MCF 10A (cell line): ENCODE results near the gene GPANK1. TPM values are rescaled to one million over a fixed set of nuclear protein-coding genes. Genes with fewer than 3 reads are reported as not detected.

ENCODE experiments used
- BruUV-seq: library from RNA; stranded (reverse); fragments of 400-500 nt; replicated peaks from 2 replicates; lab custom pipeline; 2021; lab: Mats Ljungman, UMichigan
- CTCF ChIA-PET: fragments of 300-600 bp; sonication (Branson Sonifier 250); formaldehyde crosslinking; extraction: SDS; loops from one replicate; lab custom pipeline; 2021; ENCODE audit warnings: antibody characterized with exemption, inconsistent platforms; lab: Yijun Ruan, JAX
- POLR2A ChIA-PET: fragments of 300-600, 350-650 bp; sonication (Branson Sonifier 250); formaldehyde crosslinking; extraction: SDS; loops from one replicate; lab custom pipeline; 2020; ENCODE audit warnings: antibody characterized with exemption, inconsistent platforms; lab: Yijun Ruan, JAX
- DNase-seq: peaks from one replicate; pipeline ENCODE4 v3.0.0-alpha.2; 2018; ENCODE audit not compliant: unreplicated experiment
- H3K27ac Mint-ChIP-seq: one replicate; pipeline ENCODE4 v1.8.0; 2022; ENCODE audit warnings: mild to moderate bottlenecking, low read depth, mixed read lengths; ENCODE audit not compliant: unreplicated experiment
- H3K27me3 Mint-ChIP-seq: one replicate; pipeline ENCODE4 v1.8.0; 2022; ENCODE audit warnings: mixed read lengths; ENCODE audit not compliant: insufficient read depth, unreplicated experiment
- H3K36me3 Mint-ChIP-seq: one replicate; pipeline ENCODE4 v1.8.0; 2022; ENCODE audit warnings: mild to moderate bottlenecking, moderate library complexity, mixed read lengths; ENCODE audit not compliant: insufficient read depth, unreplicated experiment
- H3K4me1 Mint-ChIP-seq: one replicate; pipeline ENCODE4 v1.8.0; 2022; ENCODE audit warnings: mixed read lengths; ENCODE audit not compliant: insufficient read depth, unreplicated experiment
- H3K4me3 Mint-ChIP-seq: one replicate; pipeline ENCODE4 v1.8.0; 2022; ENCODE audit warnings: mild to moderate bottlenecking, moderate library complexity, mixed read lengths; ENCODE audit not compliant: unreplicated experiment
- H3K9me3 Mint-ChIP-seq: one replicate; pipeline ENCODE4 v1.8.0; 2022; ENCODE audit warnings: mixed read lengths; ENCODE audit not compliant: unreplicated experiment
- CTCF ChIP-seq: fragments of 200-600 bp; IDR thresholded peaks from one replicate; pipeline ENCODE4 v1.8.0; 2022; ENCODE audit warnings: antibody characterized with exemption, mild to moderate bottlenecking; ENCODE audit not compliant: unreplicated experiment
- intact Hi-C: fragments of 100-400 bp; cut with micrococcal nuclease; formaldehyde crosslinking; loops from 2 replicates; pipeline ENCODE4 v1.14.1; 2022
- total RNA-seq: library from RNA; stranded (reverse); gene quantifications from 2 replicates; pipeline ENCODE4 v1.2.3, GENCODE V29; 2022

GPANK1 gene
- total RNA-seq, 1 experiment from 2014 or later, result 13.0 TPM

GRCh38 chr6:31617010-31617409 is 47.8 kb downstream of the GPANK1 start:
- CTCF ChIA-PET, result interaction anchor here (0.5 to 1.0 kb wide), 4 partner anchors 15 to 895 kb away, joined by 3 to 5 read pairs (median 3); no protein-coding TSS in a partner anchor
- no TSS peak for BruUV-seq
- no peak for DNase-seq
- peaks cover 7% of the 10 kb centered on the region for H3K4me1 Mint-ChIP-seq
- H3K27me3 Mint-ChIP-seq, result no peaks in the 10 kb centered on the region
- TF ChIP-seq CTCF, result no peak
- H3K27ac Mint-ChIP-seq, result no peak overlapping the region
- no peak overlapping the region for H3K4me3 Mint-ChIP-seq
- H3K9me3 Mint-ChIP-seq, result no peaks in the 10 kb centered on the region
- intact Hi-C loops, result no loop called here
- H3K36me3 Mint-ChIP-seq, result peaks cover 7% of the 10 kb centered on the region
- POLR2A ChIA-PET, result no interaction called here

GRCh38 chr6:31615748-31616147 is 49.0 kb downstream of the GPANK1 start:
- BruUV-seq, result no TSS peak
- ChIA-PET POLR2A (interaction anchor here (0.7 kb wide), 1 partner anchor 495 kb away, joined by 3 read pairs; no protein-coding TSS in a partner anchor), CTCF (interaction anchor here (1.4 kb wide), 1 partner anchor 17 kb away, joined by 6 read pairs; no protein-coding TSS in a partner anchor)
- no peak for TF ChIP-seq CTCF
- intact Hi-C loops, result no loop called here
- Mint-ChIP-seq H3K4me1 (no peaks in the 10 kb centered on the region), H3K27me3 (no peaks in the 10 kb centered on the region), H3K27ac (no peak overlapping the region), H3K9me3 (no peaks in the 10 kb centered on the region), H3K36me3 (no peaks in the 10 kb centered on the region), H3K4me3 (no peak overlapping the region)
- no peak for DNase-seq

- BruUV-seq, result no TSS peak
- no peak within 1 kb of the TSS for H3K27ac Mint-ChIP-seq
- intact Hi-C loops, result no loop called here
- H3K36me3 Mint-ChIP-seq, result no peaks in the 10 kb centered on the region
- no peak for DNase-seq
- no peaks in the 10 kb centered on the region for H3K27me3 Mint-ChIP-seq
- TF ChIP-seq CTCF, result no peak
- H3K4me1 Mint-ChIP-seq, result no peaks in the 10 kb centered on the region
- POLR2A ChIA-PET, result interaction anchor here (0.6 to 1.1 kb wide), 3 partner anchors 37 to 494 kb away, joined by 3 to 4 read pairs (median 3); partner anchors contain the start of genes APOM and BAG6
- no peaks in the 10 kb centered on the region for H3K9me3 Mint-ChIP-seq
- CTCF ChIA-PET, result interaction anchor here (1.4 kb wide), 1 partner anchor 16 kb away, joined by 6 read pairs; no protein-coding TSS in a partner anchor
- H3K4me3 Mint-ChIP-seq, result no peak within 1 kb of the TSS
Observed at GRCh38 chr6:31614684-31615578, 49.9 kb downstream of the GPANK1 start, which contains the start of gene AIF1. Gene AIF1 (plus strand): TSS chr6:31615234. CDS start chr6:31615330, 96 bp downstream.

- intact Hi-C loops, result no loop called here
- ChIA-PET CTCF (interaction anchor here (0.6 kb wide), 1 partner anchor 275 kb away, joined by 3 read pairs; no protein-coding TSS in a partner anchor), POLR2A (interaction anchor here (1.1 kb wide), 1 partner anchor 38 kb away, joined by 3 read pairs; the partner anchor contains the start of gene BAG6)
- Mint-ChIP-seq H3K27me3 (no peaks in the 10 kb centered on the region), H3K4me1 (no peaks in the 10 kb centered on the region), H3K27ac (no peak overlapping the region), H3K36me3 (no peaks in the 10 kb centered on the region), H3K9me3 (no peaks in the 10 kb centered on the region), H3K4me3 (no peak overlapping the region)
- no peak for TF ChIP-seq CTCF
- DNase-seq, result no peak
- BruUV-seq, result no TSS peak
Observed at GRCh38 chr6:31614075-31614619, 50.6 kb downstream of the GPANK1 start.
